HEK293T (cell line): ENCODE measurements around the gene PTPRD.

Experiments used
- CTBP1 ChIP-seq: fragments of 450-650 bp; IDR thresholded peaks from 2 replicates; pipeline ENCODE4 v1.6.1; 2016; ENCODE audit warnings: borderline replicate concordance
- TARDBP ChIP-seq: fragments of 450-650 bp; IDR thresholded peaks from 2 replicates; pipeline ENCODE4 v1.6.1; 2016

- TF ChIP-seq TARDBP, result no peak
- no peak for TF ChIP-seq CTBP1
These were observed 2261.4 kb downstream of the PTPRD start for GRCh38 chr9:8351436-8351835.
